Peyer's patch (tissue), 4 donors: ENCODE measurements around the gene CDK11A.
"Not testable (repeated sequence)": the region's sequence is repeated elsewhere in the genome, so short reads cannot be mapped to it uniquely, and the experiment has no call there.

Source experiments
- CTCF ChIP-seq, 6 experiments: fragments of 450-650 bp in 4 of 6; fragments of 200-600 bp in 2 of 6; sonication (generic) in 1 of 6; IDR thresholded peaks; one replicate each; pipeline ENCODE4 v1.5.1; 2017 to 2019; ENCODE audit warnings: antibody characterized with exemption in 6 of 6, mild to moderate bottlenecking in 3 of 6, moderate library complexity in 1 of 6
- POLR2A ChIP-seq, 2 donors: fragments of 450-650 bp; IDR thresholded peaks; one replicate each; pipeline ENCODE4 v1.5.1; 2017; ENCODE audit warnings: antibody characterized with exemption in 2 of 2, mild to moderate bottlenecking in 2 of 2, moderate library complexity in 2 of 2

- TF ChIP-seq CTCF, POLR2A (IDR thresholded peaks at IDR 0.05): not testable (repeated sequence)
Measured at GRCh38 chr1:1691443-1691842, 32.7 kb downstream of the CDK11A start.
